Smooth muscle cell of the pulmonary artery (primary cell): ENCODE results near the gene TMEM184C. TPM values are rescaled to one million over a fixed set of nuclear protein-coding genes. Genes with fewer than 3 reads are reported as not detected.

ENCODE experiments used
- total RNA-seq: library from RNA; depleted of rRNA; stranded (reverse); fragments of >200 nt; gene quantifications from 2 replicates; pipeline ENCODE4 v1.2.3, GENCODE V29; 2014

Gene TMEM184C
- total RNA-seq: 49.3 TPM in 2 replicates

DNA sequence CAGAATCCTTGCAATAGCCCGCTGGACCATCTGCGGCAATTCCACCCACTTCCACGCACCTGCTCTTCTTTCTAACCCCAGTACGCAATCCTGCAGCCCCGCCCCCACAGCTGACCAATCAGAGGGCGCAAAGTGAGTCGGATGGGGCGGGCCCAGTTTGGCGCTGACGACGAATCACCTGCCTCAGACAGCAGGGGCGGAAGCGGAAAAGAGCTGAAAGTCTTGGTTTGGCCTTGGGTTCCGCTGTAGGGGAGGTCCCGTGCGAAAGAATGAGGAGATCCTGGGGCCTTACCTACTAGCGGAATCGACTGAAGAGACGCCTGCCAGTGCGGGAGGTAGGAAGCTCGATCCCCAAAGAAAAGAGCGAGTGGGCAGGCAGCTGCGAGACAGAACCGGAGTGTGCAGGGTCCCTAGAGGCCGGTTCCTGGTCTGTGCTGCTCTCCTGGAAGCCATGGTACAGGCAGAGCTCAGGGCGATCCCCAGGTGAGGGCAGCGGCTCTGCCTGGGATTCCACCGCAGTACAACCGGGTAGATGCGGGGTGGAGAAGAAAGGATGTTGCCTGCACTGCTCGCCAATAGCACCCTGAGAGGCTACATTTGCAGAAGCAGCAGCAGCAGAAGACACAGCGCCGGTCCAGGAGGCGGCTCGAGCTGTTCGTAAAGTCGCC lies at the start of gene TMEM184C:
Gene TMEM184C, plus strand, starts transcription at position 225 of the 668 bp plus-strand sequence. CDS start 560 bp downstream, outside the sequence.

GRCh38 chr4:147683717-147684700 lies 66.8 kb downstream of the TMEM184C start, which contains the start of gene PRMT9:
PRMT9 (minus strand) TSS chr4:147684163; CDS start chr4:147683987, 176 bp downstream.

Other genes starting within 250 kb of the TMEM184C start
- gene EDNRA, start 136.3 kb upstream of the TMEM184C start, total RNA-seq: 9.3 and 17.1 TPM in 2 replicates
- 10.0 and 11.2 TPM in 2 replicates for gene PRMT9, start 66.8 kb downstream of the TMEM184C start, total RNA-seq
- gene ARHGAP10, start 114.7 kb downstream of the TMEM184C start, total RNA-seq: 28.2 and 33.7 TPM in 2 replicates